CD4-positive, alpha-beta T cell treated with Interferon gamma for 1 hour (primary cell): Measurements from ENCODE around the gene MPDZ.

Source experiments
- DNase-seq: peaks from one replicate; pipeline ENCODE4 v3.0.0-alpha.2; 2020

MPDZ gene, protein sequence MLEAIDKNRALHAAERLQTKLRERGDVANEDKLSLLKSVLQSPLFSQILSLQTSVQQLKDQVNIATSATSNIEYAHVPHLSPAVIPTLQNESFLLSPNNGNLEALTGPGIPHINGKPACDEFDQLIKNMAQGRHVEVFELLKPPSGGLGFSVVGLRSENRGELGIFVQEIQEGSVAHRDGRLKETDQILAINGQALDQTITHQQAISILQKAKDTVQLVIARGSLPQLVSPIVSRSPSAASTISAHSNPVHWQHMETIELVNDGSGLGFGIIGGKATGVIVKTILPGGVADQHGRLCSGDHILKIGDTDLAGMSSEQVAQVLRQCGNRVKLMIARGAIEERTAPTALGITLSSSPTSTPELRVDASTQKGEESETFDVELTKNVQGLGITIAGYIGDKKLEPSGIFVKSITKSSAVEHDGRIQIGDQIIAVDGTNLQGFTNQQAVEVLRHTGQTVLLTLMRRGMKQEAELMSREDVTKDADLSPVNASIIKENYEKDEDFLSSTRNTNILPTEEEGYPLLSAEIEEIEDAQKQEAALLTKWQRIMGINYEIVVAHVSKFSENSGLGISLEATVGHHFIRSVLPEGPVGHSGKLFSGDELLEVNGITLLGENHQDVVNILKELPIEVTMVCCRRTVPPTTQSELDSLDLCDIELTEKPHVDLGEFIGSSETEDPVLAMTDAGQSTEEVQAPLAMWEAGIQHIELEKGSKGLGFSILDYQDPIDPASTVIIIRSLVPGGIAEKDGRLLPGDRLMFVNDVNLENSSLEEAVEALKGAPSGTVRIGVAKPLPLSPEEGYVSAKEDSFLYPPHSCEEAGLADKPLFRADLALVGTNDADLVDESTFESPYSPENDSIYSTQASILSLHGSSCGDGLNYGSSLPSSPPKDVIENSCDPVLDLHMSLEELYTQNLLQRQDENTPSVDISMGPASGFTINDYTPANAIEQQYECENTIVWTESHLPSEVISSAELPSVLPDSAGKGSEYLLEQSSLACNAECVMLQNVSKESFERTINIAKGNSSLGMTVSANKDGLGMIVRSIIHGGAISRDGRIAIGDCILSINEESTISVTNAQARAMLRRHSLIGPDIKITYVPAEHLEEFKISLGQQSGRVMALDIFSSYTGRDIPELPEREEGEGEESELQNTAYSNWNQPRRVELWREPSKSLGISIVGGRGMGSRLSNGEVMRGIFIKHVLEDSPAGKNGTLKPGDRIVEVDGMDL (N-terminal part only)

DNA sequence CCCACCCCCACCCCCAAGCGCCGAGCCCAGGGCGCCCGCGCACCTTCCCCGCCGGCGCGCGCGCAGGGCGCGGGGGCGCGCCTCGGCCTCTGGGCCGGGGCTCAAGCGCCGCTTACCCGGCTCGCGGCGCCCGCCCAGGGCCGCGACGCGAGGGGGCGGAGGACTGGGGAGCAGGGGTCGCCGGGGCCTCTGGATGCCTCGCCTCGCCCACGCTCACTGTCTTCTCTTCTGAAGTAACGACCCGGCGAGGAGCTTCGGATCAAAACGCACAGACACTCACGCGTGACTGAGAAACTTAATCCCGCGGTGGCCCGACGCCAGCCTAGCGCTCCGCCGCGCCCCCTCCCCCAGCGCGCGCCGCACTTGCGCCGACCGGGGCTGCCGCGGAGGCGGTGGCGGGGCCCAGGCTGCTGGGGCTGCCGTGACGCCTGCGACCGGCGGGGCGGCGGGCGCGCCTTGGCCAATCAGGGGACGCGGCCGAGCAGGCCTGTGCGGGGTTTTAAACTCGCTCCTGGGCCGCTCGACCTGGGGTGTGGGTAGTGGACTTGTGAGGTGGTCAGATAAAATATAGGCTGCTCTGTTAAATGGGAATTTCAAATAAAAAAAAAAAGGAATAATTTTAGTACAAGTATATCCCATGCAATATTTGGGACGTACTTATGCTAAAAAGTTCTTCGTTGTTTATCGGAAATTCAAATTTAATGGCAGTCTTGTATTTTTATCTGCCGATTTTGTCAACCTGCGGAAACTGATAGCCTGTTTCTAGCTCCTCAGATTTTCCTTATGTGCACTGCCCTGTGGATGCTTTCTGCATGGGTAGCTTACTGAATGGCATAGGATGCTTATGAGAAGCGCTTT lies at the start of gene MPDZ:
MPDZ (minus strand) TSS at position 409 of the 858 bp plus-strand sequence. CDS start 29,377 bp downstream, outside the sequence.
- DNase-seq: no peak

DNA sequence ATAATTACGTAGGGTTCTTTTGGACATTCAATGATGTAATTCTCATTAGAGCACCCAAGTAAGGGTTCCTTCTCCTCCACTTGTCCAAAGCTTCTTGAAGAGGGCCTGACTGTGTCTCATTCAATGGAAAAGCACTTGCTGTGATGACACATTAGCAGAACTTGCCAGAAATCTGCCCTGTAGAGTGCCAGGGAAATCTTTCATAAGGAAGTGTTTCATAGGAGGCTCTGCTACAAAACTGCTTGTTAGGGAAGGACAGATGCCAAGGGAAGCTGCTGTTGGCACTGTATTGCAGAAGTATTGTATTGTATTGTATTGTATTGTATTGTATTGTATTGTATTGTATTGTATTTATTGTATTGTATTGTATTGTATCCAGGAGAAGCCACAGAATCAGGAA lies 45.5 kb upstream of the MPDZ start:
- DNase-seq: no peak

DNA sequence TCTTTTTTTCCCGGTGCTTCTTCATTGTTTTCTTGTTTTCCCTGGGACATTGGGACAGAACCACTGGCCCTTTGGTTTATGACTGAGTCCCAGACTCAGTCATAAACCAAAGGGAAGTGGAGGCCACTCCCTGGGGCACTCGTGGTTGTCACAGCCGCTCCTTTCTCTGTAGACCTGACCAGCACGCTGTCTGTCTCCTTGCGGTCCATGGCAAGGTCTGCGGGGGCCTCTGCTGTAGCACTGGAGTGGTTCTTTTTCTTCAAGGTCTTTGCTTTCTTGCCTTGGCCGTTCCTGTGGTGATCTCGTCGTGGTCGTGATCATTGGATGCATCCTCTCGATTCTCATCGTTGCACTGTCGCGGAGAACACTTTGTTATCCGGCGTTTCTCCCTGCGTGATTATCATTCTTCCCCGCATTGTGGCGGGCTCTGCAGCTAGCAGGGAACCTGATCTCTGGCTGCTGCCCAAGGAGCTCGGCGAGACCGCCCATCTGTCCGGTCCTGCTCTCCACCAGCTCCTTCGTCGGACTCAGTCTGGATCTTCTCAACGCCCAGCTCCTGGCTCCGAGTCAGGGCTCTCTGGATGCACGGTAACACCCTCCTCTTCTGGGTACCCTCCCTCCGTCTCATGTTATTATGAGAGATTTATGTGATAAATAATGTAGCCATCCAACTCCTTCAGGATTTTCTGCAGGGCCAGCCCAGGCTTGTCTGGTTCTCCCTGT lies 43.5 kb upstream of the MPDZ start:
- no peak for DNase-seq

DNA sequence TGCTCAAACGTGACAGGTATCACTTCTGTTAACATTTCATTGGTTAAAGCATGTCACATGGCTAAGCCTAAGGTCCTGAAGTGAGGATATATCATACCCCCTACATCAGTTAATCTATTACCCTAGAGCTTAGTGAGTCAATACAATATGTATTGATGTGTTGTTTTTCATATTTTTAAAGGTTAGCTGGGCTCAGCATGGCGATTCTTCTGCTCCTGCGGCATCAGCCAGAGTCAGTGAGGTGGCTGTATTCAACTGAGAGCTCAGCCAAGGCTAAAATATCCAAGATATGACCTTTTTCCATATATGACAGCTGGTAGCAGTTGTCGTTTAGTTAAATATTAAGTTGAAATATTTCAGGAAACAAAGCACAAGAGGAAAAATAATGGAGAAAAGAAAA lies 38.5 kb upstream of the MPDZ start:
- DNase-seq: no peak

DNA sequence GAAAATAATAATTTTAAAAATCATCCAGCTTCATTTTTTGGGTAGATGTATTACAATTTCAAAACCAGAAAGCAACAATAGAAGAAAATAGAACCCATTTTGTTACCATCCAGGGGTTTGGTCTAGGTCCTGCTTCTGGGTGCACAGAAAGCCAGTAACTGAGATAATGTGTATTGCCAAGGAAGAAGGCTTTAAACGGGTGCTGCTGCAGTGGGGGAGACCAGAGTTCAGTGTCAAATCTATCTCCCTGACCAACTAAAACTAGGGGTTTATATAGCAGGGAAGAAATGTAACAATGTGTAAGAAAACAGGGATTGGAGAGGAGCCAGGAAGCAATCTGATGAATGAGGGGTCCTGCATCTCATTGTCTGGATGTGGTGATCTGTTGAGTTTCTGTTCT lies 17.5 kb upstream of the MPDZ start:
- no peak for DNase-seq

DNA sequence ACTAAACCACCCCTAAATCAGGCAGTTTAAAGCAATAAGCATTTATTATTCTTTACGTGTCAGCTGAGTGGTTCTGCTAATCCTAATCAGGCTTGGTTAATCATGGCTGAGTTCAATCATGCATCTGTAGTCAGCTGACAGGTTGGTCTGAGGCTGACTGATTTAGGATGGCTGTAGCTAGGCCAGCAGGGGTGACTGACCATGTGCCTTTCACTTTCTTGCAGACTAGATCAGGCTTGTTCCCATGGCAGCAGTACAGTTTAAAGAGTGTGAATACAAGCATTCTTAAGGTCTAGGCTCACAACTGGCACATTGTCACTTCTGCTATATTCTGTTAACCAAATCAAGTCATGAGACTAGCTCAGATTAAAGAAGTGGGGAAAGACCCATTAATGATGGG lies 16.1 kb upstream of the MPDZ start:
- no peak for DNase-seq

DNA sequence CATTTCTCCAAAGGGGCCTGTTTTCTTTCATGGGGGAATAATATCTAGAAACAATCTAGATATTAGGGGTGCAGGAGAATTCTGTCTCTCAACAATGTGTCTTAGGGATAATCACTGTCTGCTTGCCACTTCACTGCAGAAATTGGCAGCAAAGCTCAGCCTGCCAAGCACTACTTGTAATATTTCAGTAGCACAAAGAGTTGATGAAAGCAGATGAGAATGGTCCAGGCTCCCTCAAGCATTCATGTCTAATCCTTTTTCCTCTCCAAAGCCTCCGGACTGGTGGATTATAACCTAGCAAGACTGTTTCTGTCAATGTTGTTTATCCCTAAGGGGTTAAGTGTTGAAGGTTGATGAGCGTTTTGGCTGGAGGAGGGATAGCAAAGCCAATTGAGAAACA lies 13.3 kb upstream of the MPDZ start:
- no peak for DNase-seq

DNA sequence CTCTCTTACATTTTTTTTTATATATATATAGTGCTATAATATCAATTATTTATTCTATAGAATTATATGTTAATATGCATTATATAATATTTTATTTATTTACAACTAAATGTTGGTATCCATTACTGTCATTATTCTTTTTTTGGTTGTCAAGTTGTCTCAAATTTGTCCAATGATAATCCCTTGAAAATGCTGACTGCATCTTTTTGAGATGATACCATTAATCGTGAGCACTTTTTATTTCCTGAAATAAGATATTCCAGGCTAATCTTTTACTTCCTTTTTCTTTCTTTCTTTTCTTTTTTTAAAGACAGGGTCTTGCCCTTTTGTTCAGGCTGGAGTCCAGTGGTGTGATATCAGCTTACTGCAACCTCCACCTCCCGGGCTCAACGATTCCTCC lies 12.7 kb upstream of the MPDZ start:
- no peak for DNase-seq

DNA sequence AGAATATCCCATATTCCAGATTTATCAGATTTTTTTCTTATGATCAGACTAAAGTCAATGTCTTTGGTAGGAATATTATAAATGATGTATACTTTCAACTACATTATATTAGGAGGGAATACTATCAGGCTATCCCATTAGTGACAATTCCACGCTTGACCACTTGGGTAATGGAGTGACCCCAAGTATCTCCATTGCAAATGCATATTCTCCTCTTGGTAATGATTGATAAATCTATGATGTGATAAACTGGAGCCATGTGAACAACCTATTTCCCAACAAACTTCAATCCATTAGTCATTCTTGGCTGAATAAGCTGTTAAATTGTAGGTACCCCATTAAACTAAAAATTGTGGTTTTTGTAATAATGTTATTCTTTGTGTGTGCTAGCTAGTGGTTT lies 12.2 kb upstream of the MPDZ start:
- DNase-seq: no peak

DNA sequence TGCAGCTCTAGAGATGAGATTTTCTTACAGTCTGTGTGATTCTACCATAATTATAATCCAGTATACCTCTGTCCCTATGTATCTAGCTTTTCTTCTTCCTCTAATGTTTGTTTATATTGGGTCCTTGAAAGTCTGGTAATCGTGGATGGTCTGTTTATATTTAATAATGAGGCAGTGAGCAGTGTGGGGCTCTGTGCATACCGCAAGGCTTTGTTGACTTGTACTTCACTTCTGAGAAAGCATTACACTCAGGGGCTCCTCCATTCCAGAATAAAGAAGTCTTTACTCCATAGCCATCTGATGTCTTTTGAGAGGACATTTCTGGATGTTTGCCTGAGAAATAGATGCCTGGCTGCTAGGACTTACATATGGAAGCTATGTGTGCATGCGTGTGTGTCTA lies 4.5 kb upstream of the MPDZ start:
- no peak for DNase-seq

DNA sequence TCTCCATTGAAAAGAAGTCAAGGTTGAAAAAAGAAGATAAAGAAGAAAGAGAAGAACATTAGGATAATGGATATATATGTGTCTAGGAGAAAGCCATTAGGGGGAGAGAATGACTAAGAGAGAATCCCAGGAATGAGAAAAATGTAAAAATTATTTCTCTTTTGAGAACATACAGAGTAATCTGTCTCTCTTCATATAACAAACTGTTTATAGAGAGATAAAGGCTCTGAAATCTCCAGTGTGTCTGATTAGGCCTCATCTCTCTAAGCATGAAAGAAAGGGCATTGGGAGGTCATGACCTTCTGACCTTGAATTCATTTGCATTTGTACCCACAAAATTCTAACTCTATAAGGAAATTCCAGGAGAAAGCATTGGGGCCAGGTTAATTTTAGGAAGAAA lies 3.5 kb upstream of the MPDZ start:
- no peak for DNase-seq

DNA sequence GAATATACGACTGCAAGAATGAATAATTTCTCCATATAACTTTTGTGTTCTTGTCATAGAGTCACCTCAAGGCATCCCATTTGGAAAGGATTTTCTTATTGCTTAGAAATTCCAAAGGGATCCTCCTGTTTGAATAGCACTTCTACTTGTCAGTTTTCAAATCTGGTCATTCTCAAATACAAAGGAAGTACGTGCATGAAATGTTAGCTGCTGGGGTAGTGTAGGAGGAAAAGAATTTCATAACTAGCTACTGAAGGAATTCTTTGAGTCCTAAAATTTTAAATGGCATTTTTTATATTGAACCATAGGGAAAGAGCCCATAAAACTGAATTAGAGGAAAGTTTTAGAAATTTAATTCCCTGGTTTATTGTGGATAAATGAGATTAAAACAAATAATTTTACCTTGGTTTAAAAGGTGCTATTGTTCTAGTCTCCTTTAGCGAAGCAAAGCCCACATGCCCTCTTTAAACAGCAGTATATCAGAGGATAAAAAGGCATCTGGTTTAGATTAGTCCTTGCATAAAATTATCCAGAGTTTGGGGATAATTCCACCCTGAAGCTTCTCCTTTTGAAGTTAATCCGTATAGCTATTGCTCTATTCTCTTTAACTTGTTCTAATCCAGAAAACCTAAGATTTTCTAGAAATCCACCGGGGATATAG lies 2.0 kb upstream of the MPDZ start:
- no peak for DNase-seq

DNA sequence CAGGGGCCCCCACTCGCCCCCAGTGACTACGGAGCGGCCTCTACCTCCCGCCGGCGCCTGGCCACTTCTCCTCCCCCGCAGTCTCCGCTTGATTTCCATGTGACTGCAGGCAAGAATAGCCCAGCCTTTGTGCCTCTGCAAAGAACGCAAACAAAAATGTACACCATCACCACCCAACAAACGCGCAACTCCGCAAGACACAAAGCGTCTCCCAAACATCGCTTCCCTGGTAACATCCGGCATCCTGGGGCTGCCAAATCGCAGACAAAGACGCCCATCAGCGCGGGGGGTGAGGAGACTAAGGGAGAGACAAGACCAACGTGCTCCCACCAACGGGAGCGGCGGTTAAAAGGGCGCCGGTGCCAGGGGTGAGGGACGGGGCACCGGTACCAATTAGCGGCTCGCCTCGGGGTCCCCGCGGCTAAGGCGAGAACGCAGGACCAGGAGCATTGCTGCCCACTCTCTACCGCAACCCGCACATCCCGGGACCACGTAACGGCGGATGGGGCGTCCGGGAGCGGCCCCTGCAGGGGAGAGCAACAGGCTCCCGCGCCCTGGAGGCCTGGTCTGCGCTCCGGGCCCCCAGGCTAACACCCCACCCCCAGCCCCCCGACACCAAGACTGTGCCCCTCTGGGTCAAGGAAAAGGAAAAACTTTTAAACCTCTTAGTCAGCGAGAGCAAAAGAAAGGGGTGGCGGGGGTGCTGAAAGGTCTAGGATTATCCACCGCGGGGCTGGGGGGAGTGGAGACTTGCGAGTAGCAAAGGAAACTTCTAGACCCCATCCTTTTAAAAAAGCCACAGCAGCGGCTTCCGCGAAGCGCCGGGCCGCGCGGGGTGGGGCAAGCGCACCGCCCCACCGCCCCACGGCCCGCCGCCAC lies 885 bp downstream of the MPDZ start:
- DNase-seq: no peak

DNA sequence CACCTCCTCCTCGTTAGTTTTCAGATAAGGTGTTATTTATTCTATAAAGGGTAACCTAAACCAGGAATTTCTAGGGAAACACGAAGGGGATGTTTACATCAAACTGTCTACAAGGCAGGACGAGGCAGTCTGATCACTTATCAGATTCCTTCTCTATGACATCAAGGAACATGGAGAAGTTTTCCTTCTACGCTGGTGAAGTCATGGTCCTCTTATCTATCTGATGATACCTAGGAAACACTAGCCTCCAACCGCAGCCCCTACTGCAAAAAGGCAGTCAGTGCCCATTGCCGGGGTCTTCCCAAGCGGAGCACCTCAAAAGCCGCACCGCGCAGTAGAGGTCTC lies 1.5 kb downstream of the MPDZ start:
- no peak for DNase-seq

DNA sequence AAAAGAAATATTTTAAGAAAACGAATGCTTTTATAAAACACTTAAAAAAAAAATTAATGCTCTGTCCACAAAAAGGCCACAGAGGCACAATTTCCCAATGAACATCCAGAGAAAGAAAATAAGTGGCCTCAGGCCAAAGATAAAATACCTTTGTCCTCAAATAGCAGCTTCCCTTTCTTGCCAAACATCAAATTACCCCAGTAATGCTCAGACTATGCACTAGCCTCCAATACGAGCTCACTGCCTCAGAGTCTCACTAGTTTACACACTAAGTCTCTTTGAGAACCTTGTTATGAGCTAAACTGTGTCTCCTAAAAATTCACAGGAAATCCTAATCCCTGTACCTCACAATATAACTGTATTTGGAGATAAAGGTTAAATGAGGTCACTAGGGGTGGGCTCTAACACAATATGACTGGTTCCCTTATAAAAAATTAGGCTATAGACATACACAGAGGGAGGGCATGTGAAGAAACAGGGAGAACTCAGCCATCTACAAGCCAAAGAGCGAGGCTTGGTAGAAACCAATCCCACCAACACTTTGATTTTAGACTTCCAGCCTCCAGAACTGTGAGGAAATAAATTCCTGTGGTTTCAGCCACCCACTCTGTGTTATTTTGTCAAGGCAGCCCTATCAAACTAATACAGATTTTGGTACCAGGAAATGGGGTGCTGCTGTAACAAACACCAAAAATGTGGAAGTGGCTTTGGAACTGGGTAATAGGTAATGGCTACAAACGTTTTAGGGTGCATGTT lies 4.4 kb downstream of the MPDZ start:
- no peak for DNase-seq

DNA sequence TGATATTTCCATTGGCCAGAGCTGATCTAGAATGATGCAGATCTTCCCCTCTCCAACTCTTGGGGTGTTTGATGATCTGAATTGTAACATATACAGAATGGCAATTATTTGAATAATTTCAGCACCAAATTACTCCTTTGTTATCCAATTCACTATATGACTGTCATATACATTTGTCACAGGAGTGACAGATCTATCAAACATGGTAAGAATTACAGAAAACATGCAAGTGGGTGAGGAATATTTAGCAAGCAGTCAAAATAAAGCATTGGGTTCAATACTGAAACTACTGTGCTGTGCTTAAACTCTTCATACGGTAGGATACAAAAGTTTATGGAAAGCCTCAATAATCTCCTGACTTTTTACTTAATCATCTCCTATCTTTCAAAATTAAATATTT lies 8.8 kb downstream of the MPDZ start:
- DNase-seq: no peak

DNA sequence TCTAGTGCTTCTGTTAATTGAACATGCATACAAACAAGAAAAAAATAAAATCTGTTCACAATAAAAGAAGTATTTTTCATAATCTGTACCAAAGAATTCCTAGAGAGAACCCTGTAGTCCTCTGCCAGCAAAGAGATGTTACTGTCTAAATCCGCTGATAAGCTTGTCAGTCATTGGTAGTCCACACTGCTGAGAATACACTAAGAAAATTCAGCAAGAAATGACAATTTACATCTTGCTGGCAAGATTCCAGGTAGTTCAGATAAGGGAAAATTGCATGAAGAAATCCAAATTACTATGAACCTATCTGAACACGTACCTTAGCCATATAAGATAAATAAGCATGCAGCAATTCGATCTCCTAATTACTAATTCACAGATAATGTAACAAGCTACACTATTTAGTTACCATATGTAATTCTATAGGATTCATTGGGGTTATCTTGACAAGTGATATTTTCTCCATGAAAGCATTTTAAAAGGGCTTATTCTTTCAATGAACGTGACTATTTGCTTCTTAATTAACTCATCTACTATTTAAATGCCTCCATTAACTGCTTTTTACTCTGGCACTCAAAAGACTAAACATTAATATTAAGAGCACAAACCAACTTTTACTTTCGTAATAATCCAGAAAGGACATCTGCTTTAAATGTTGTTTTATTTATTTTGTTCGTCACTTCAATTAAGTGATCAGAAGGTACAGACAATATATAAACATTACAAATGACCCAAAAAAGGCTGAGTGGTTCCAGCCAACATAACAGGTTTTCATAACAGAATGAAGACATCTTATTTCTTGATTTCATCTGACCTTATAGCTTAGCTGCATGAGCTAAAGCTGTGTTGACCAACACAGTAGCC lies 9.7 kb downstream of the MPDZ start:
- no peak for DNase-seq

DNA sequence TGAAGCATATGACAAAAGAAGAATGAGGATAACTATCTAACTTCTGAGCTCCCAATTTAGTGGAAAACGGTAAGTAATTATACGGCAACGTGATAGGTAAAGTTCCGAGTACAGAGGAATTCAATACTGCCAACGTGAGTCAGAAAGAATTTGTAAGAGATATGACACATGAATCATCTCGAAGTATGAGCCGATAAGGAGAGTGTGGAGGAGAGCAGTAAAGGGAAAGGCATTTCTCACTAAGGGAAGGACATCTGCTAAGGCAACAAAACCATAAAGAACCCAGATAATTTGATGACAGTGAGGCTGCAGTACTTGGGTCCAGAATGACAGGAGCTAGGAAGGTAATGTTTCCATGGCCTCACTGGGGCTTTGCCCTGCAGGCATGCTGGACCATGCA lies 11.0 kb downstream of the MPDZ start:
- no peak for DNase-seq

DNA sequence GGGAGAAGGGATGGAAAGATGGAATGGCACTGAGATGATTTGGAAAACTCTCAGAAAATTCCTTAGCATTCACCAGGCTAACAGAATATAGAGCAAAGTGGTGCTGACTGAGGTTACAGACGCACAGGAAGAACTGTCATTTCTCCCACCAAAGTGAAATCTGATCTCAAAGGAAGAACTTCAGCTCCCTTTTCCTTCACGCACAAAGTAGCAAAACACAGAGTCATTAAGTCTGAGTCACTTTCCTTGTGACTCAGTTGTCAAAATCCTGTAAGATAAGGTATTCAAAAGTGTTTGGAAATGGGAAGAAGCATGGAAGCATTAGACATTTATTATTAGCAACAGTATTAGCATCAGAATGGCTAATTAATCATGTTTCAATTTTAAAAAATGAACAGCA lies 11.7 kb downstream of the MPDZ start:
- no peak for DNase-seq
